Cerebellar nuclear complex (tissue), 1 donor: Measurements from ENCODE around the gene ABCA13.

Experiments
- DNase-seq, 2 experiments: peaks; one replicate each; lab custom pipeline; 2025; lab: John Stamatoyannopoulos, UW

The ABCA13 gene

GRCh38 chr7:48298779-48299178 lies 127.5 kb downstream of the ABCA13 start:
- no peak for DNase-seq

GRCh38 chr7:48299580-48300169 lies 128.4 kb downstream of the ABCA13 start:
- DNase-seq = no peak

- no peak for DNase-seq
These were observed 129.0 kb downstream of the ABCA13 start for GRCh38 chr7:48300301-48300700.

GRCh38 chr7:48301201-48301600 lies 129.9 kb downstream of the ABCA13 start:
- DNase-seq = no peak

- no peak for DNase-seq
These were observed 133.4 kb downstream of the ABCA13 start for GRCh38 chr7:48304641-48305040.

- DNase-seq = no peak
These were observed 134.4 kb downstream of the ABCA13 start for GRCh38 chr7:48305661-48306060.

GRCh38 chr7:48307041-48307714 lies 135.9 kb downstream of the ABCA13 start:
- no peak for DNase-seq

- DNase-seq = no peak
These were observed 138.5 kb downstream of the ABCA13 start for GRCh38 chr7:48309720-48310119.

GRCh38 chr7:48311464-48312100 lies 140.3 kb downstream of the ABCA13 start:
- no peak for DNase-seq

GRCh38 chr7:48312151-48312550 lies 140.9 kb downstream of the ABCA13 start:
- DNase-seq = no peak

- no peak for DNase-seq
These were observed 145.5 kb downstream of the ABCA13 start for GRCh38 chr7:48316768-48317167.

- DNase-seq = no peak
These were observed 146.1 kb downstream of the ABCA13 start for GRCh38 chr7:48317360-48317759.

GRCh38 chr7:48321319-48322010 lies 150.2 kb downstream of the ABCA13 start:
- no peak for DNase-seq

- DNase-seq = no peak
These were observed 165.9 kb downstream of the ABCA13 start for GRCh38 chr7:48337012-48337621.

- no peak for DNase-seq
These were observed 166.5 kb downstream of the ABCA13 start for GRCh38 chr7:48337781-48338180.

GRCh38 chr7:48347230-48347825 lies 176.1 kb downstream of the ABCA13 start:
- DNase-seq = no peak

GRCh38 chr7:48350515-48350914 lies 179.3 kb downstream of the ABCA13 start:
- no peak for DNase-seq

- DNase-seq = no peak
These were observed 180.6 kb downstream of the ABCA13 start for GRCh38 chr7:48351900-48352299.

- no peak for DNase-seq
These were observed 184.1 kb downstream of the ABCA13 start for GRCh38 chr7:48355346-48355745.

- DNase-seq = no peak
These were observed 189.3 kb downstream of the ABCA13 start for GRCh38 chr7:48360574-48360973.

GRCh38 chr7:48363174-48363573 lies 191.9 kb downstream of the ABCA13 start:
- no peak for DNase-seq

GRCh38 chr7:48365010-48365409 lies 193.8 kb downstream of the ABCA13 start:
- DNase-seq = no peak
